Body of pancreas (tissue), 4 donors: ENCODE measurements around the gene APIP.

Experiments
- CTCF ChIP-seq, 7 experiments: fragments of 450-650 bp in 4 of 7; fragments of 200-600 bp in 3 of 7; sonication (generic) in 3 of 7; IDR thresholded peaks; one replicate each; pipeline ENCODE4 v1.5.1; 2016 to 2019; ENCODE audit warnings: antibody characterized with exemption in 7 of 7
- POLR2A ChIP-seq, 3 donors: fragments of 450-650 bp; IDR thresholded peaks; one replicate each; pipeline ENCODE4 v1.6.1; 2016; ENCODE audit warnings: antibody characterized with exemption in 3 of 3, mild to moderate bottlenecking in 2 of 3

GRCh38 chr11:34836958-34837856 lies 79.0 kb downstream of the APIP start:
- TF ChIP-seq CTCF (IDR thresholded peaks at IDR 0.05) (no peak), POLR2A (IDR thresholded peaks at IDR 0.05) (no peak)
